Activated CD4-positive, alpha-beta T cell treated with anti-CD3 and anti-CD28 coated beads for 4 hours (primary cell): ENCODE measurements around the gene CCDC27.
A peak's percentile ranks its signal among the peaks of the same experiment; 100 is the strongest.

Source experiments
- DNase-seq, 2 donors: peaks; one replicate each; pipeline ENCODE4 v3.0.0-alpha.2; 2020

The CCDC27 gene

DNA sequence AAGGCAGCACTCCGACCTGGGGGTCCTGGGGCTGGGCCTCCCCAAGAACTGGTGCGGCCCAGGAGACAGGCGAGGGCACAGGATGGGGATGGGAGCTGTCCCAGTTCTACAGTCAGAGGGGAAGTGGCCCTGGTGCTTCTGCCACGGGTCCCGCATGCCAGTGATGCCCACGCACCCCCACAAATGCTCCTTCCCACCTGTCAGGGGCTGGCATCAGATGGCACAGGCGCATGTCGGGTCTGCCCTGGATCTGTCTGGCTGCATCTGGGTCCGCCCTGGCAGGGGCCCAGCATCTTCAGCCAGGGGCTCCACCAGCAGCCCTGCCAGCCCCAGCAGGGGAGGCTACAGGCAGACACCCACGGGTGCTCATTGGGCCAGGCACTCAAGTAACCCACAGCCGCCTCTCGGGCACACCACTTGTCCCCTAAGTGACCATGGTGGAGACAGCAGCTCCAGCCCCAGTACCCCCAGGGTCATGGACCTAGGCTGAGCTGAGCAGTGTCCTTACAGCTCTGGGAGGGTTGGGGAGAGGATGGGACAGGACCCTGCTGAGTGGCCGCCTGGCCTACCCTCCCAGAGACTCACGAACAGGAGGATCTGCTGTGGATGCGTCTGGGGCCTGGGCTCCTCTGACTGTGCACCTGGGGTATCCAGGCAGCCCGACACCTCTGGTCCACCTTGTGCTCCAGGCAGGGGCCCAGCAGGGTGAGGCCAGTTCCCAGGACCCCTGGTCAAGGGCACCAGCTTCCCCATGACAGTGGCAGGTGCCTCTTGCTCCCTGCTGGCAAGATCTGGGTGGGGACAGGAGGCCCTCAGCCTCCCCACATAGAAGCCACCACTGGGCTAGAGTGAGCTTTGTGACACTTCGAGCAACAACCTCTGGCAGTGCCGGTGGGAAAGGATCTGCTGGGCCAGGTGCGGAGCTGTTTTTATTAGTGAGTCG lies 25.7 kb downstream of the CCDC27 start:
- DNase-seq, result no peak

DNA sequence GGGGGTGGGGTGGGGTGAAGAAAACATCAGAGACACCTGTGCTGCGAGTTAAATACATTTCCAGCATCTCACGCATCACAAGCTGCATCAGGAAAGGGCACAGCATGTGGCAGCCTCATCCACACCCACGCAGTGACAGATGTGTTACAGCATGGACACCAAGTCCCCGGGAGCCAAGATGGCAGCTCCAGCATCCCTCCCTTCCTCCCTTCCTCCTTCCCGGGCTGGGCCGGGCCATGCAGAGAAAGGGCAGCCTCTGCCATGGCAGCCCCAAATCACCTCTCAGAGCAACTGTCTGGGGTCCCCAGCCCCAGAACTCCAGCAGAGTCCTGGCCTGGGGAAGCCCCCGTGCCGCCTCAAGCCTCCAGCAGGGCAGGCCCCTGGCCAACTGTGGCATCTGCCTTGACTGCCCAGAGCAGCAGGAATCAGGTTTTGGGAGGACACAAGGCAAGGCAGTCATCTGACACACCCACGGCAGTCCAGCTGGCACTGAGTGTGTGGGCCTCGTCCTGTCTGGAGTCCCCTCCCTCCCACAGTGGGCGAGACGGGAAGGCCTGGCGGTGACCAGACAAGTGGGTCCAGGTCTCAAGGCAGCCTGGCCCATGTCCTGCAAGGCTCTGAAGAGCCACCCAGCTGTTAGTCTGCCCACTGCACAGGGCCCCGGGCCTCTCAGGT lies 26.5 kb downstream of the CCDC27 start:
- DNase-seq, result no peak

DNA sequence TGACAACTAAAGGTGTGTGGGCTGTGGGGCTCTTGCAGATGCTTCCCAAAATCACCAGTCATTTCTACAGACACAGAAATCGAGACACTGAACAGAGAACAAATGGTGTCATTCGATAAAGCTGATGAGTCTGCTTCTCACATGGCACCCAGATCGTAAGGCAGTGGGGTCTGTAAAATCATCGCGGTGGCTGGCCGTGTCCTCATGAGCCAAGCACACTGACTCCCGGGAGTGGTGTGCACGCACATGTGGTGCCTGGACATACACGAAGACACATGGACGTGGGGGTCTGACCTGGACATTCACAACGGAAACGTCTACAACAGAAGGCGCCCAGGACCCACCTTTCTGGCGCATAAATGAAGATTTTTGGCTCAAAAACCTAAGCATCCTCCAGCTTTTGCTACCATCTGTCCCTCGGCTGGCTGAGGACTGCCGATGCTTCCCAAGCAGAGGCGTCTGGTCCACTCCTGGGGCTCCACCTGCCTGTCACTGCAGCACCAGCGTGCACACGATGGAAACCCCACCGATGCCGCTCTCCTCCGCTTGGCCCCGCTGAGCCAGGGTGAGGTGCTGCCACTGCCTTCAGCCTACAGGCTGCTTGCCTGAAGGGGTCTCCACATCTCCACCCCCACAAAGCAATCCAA lies 27.1 kb downstream of the CCDC27 start:
- no peak for DNase-seq

DNA sequence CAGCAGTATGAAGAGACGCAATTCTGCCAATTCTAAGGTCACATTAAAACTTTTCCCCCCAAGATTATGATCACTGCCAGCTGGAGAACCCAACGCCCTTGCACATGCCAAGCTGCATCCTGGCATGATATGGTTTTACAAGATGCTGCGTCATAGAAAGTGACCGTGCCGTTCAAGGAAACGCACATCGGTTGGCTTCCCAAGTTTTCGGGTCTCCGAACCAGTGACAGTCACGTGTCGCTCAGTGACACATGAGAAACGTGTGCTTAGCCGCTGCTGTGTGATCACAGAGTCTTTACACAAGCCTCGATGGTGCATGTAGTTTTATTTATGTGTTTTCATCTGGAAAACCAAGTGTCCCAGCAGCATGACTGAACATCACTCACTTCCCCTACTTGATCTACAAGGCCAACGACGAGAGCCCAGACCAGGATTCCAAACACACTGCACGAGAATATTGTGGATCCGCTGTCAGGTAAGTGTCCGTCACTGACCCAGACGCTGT lies 27.7 kb downstream of the CCDC27 start:
- no peak for DNase-seq

DNA sequence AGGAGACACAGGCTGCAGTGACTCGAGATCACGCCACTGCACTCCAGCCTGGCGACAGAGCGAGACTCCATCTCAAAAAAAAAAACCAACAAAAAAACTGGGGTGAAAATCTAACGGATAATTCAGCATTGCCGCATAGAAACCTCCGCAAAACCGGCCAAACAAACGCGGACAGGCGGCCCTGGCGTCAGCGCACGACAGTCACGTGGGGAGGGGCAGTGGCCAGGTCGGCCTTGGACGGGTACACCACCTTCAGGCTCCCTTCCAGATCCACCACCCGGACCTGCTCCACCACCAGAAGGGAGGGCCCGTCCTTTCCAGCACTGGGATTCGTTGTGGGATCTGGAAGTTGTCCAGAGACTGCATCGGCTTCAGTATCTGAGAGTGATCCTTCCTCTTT lies 28.7 kb downstream of the CCDC27 start:
- DNase-seq, result no peak

DNA sequence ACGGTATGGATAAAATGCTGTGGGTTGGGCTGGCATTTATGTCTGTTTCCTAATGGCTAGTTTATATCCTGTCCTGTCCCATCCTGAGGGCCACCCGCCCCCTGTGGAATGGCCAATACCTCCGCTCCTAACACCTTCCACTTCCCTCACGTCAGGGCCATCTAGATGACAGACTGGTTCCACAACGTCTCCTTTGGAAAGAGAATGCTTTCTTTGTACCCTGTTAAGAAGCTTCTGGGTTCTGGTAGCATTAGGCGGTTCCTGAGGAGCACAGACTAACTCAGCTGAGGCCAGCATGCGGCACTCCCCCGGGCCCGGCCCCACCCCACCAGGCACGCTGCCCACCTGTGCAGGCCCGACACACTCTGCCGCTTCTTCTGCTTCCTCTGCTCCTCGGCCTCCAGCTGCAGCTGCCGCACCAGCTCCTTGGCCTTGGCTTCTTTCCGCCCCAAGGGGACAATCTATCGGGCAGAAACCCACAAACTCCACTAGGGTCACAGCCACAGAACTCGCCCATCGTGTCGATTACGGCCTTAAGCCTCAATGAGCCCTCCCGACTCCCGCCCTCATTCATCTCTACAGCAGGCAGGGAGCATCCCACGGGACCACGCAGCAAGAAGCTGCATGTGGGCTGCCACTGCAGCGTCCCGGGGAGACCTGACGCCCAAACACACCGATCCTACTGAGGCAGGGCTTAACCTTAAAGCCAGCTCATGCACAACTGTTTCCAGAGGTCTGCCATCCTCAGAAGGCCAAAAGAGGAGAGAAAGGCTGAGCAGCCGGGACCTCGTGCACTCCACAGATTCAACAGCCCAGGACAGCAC lies 31.6 kb downstream of the CCDC27 start:
- DNase-seq, result no peak

DNA sequence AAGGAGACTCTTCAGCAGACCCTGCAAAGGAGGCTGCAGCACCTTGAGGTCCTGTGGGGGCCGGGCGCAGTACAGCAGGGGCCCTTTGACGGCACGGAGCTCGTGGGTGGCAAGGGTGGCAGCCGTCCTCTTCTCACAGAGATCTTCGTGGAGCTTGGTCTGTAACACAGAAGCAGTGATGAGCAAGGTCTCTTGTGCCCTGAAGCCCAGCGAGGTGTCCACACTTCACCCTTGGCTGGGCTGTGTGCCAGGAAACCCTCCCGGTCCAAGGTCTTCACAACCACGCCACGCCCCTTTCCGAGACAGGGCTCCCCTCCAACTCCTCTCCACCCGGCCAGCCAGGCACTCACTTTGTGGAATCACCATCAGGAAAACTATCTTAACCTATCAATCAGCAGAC lies 32.8 kb downstream of the CCDC27 start:
- DNase-seq, result no peak

DNA sequence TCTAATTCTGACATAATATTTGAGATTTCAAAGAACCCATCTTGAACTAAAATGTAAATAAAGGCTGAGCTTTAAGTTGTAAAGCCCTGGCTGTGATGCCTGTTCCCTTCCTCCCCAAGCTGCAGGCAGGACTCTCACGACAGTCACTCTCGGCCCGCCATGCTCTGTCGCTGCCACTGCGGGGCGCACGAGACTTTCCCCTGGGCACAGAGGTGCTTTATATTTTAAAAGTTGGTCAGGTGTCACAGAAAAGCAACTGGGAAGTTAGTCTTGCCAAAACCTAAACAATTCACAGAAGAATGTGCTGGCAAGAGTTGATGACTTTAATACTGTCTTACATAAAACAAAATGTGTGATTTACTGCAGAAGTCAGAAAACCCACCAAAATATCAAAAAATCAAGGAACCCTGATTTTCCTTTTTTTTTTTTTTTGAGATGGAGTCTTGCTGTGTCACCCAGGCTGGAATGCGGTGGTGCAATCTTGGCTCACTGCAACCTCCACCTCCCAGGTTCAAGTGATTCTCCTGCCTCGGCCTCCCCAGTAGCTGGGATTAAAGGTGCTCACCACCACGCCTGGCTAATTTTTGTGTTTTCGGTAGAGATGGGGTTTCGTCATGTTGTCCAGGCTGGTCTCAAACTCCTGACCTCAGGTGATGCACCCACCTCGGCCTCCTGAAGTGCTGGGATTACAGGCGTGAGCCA lies 33.4 kb downstream of the CCDC27 start:
- DNase-seq, result no peak

DNA sequence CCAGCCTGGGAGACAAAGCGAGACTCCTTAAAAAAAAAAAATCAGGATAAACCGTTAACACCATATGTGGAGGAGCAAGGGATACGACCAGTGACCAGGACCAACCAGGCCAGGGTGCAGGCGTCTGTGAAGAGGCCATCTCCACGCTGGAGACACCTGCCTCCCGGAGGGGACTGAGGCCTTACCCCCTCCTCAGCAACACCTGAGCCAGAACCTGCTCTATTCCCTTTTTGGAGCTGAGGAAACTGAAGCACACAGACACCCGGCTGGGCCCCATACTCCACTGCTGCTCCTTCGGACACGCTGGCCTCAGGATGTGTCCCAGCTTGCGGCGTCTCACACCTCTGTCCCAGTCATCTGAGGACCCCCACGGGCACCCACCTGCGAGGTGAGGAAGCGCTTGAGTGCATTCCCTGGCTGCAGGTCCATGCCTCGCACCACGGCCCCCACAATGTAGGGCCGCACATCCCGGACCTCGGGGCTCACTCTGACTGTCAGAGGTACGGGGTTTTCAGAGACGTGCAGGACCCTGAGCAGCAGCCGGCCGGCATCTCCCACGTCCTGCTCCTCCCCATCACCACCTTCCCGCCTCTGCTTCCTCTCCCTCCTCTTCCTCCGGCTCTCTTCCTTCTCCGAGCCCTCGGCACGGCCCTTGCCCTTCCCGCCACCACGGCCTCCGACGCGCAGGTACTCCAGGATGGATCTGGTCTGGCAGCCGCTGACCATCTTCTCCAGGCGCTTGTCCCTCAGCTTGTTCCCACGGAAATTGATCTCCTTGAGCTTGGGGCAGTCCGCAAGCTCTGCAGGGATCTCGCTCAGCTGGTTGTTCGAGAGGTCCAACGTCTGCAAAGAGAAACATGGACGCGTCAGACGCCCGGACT lies 34.5 kb downstream of the CCDC27 start:
- DNase-seq, result no peak

DNA sequence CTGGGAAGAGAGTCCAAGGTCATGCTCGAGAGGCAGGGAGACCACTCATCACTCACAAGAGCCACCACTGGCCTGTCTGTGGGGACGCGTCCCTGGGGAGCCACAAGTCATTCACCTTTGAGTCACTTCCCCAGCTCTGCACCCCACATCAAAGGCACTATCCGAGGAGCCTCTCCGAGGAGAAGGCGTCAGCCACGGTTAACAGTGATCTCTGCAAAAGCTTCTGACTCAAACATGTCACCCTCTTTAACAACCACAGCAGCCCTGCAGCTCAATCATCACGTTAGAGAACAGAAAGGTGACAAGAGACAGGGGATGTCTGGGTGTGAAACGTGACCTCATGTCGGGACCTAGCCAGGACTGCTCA lies 35.1 kb downstream of the CCDC27 start:
- peak in 1 of 2 donors; percentile 36 for DNase-seq

DNA sequence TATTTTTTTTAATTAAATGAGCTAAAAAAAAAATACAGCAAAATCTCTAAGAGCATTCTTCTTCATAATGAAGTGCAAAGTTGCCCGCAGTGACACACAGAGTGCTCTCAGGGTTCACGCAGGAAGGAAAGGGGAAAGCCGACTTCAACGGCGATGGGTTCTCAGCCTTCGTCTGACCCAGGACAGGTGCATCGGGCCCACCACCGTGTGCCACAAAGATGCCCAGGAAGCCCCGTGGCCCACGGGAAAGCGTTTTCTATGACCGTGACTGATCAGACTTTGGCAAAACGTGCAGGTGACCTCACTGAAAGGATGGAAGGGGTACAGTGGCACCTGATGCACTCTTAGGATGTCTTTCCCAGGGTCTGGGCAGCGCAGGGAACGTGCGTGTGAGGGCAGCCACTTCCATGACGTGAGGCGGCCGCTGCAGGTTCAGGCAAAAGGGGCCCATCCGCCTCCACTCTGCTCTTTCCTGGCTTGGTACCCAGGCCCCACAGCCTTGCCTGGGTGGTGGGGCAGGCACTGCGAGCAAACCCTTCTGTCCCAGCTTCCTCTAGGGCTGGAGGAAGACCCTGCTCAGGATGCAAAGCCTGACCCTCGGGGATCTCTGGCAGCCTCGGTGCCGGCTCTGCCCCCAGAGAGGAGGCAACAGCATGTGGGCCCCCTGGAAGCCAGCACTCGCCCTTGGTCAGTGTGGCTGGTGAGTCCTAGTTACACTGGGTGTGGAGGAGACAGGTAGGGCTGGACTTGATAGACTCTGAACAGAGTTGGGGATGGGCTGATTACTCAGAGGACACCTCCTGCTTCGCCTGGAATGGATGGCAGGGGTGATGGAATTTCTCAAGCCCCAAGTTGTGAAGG lies 35.7 kb downstream of the CCDC27 start:
- DNase-seq, result no peak

DNA sequence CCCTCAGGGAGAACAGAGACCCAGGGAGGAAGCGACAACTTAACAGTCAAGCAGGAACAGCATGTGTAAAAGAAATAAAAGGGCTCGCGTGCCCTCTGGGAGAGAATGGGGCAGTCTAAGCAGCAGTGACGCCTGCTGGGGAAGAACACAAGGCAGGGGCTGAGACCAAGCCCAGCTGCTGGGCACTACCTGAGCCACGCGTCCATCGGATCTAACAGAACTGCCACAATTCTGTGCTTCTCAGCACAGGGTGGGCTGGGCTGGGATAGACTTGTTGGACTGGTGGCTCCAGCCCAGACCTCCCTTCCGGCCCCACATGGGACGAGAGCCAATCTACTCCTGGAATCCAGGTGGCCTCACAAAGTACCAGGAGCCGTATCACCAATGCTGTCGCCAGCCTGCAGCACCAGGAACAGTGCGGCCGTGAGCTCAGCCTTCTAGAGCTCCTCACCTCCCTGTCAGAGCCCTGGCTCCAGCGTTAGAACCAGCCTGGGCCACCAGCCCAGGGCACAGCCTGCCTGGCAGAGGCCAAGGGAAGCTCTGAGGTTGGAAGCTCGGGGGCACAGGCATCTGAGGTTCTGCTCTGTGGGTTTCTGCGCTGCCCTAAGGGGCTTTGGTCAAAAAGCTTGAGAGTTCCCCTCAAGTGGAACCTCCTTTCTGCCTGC lies 36.6 kb downstream of the CCDC27 start:
- no peak for DNase-seq

DNA sequence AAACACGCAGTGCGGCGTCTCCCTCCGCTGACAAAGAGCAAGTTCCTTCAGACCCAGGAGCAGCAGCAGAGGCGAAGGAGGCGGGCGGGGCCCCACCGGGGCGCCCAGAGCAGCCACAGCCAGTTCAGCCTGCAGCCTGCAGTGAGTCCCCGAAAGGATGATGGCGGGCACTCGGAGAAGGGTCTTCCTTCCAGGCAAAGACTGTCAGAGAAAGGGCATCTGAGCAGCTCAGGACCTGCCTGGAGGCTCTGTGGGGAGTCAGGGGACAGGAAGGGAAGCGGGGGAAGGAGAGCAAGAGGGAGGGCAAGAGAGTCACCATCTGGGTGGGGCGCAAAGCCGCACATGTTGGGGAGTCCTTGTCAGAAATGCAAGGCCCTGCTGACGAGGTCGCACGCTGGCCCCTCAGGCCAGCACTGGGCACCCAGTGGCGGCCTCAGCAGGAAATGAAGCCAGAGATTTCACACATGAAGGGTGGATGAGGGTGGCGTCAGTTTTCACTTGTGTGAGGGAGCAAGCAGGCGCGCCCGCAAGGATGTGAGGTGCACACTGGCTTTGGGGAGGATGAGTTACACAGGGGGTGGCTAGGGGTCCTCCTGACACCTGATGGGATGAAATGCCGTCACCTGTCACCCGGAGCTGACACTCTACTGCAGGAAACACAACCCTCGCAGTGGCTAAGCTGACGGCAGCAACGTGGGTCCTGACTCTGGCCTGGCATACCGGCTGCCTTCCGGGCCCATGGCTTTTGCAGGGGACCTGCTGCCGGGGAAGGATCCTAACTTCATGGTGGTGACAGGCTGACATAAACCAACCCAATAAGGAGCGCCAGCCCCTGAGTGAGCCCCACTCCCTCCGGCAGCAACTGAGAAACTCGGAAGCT lies 37.4 kb downstream of the CCDC27 start:
- DNase-seq, result no peak

DNA sequence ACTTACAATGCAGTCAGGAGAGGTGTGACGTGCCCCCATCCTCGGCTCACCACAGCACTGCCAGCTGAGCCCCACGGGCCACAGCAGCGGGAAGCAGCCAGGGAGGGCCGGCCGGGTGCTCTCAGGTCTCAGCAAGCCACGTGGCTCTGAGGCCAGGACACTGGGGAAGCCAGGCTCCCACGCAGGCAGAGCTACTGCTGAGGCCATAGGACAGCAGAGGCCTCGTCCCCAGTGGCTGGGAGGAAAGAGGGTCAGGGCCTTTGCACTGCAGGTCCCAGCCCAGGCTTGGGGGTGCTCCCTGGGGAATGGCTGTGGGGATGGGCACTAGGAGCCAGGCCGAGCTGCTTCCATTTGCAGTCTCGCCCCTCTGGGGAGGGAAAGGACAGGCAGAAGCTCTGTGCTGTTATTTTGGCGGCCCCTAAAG lies 38.3 kb downstream of the CCDC27 start:
- no peak for DNase-seq

DNA sequence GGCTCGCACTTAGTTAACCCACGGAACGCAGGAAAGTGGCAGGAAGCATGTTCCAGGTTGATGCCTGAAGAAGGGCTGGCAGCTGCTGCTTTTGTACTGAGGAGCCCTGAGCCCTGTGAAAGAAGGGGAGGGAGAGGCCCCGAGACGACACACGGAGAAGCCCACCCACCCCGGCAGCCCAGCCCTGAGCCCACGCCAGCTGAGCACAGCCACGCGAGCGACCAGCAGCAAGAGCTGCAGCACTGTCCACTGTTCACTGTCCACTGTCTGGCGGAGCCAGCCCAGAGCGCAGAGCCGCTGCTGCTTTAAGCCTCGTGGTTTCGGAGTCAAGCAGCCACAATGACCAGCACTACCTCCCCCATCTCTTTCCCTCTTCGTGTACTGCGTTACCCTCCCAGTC lies 38.7 kb downstream of the CCDC27 start:
- DNase-seq, result no peak

DNA sequence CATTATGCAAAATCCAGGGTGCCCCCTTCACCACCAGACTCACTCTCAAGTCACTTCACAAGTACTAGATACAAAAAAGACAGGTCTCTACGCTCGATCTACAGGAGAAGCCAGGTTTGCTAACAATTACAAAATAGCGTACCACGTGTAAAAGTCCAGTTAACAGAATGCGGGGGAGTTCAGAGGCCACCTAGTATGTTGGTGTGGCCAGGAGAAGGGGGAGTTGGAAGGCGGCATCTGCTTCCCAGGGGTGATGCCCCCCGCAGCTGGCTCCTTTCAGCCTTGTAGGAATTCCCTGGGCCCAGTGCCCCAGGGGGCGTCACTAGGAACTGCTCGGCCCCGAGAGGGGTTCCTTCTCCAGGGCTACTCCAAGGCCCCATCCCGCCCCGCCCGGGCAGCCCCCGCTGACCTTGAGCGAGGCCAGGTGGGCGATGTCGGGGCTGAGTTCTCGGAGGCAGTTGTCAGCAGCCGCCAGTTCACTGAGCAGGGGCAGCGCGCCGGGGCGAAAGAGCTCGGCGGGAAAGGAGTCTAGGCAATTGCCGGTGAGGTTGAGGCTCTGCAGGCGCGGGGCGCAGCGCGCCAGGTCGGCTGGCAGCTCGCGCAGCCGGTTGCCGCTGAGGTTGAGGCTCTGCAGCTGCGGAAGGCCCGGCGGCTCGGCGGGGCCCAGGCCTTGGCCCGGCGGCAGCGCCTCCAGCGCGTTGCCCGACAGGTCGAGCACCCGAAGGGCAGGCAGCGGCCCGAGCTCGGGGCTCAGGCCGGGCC lies 43.4 kb downstream of the CCDC27 start:
- DNase-seq, result no peak

DNA sequence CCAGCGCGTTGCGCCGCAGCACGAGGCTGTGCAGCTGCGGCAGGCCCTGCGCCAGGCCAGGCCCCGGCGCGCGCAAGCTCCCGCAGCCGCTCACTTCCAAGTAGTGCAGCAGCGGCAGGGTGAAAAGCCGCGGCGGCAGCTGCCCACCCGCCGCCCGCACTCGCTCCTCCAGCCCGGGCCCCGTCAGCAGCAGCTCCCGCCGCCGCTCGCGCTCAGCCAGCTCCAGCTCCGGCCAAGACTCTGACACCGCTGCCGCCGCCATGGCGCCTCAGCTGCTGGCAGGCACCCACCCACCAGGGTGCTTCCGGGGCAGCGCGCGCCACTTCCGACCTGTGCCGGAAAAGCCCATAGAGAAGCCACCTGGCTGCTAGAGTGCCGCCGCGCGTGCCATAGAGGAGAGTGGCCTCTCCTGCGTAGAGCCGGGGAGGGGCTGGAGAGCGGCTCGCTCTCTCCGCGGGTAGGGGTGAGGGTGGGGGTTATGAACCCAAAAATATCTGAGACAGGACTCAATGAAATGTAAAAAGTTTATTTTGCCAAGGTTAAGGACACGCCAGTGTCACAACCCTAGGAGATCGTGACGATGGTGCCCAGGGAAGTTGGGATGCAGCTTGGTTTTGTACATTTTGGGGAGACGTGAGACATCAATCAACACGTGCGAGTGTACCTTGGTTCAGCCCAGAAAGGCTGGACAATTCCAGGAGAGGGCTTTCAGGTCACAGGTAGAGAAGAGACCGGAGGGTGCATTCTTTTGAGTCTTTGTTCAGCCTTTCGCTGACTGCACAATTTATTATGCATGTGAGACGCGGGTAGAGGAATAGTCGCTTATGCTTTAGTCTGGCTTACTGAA lies 44.2 kb downstream of the CCDC27 start, which contains the start of gene LRRC47:
LRRC47 (minus strand) TSS at position 284 of the 847 bp plus-strand sequence; CDS start at position 262, 22 bp downstream.
- peak; percentile 92 to 94 for DNase-seq
